HG02852 (cell line): Measurements from ENCODE around the gene KRT15.

Experiments
- ATAC-seq: cut with Tn5 transposase; IDR thresholded peaks from one replicate; pipeline ENCODE4 v1.9.1; 2021; ENCODE audit warnings: mild to moderate bottlenecking, moderate library complexity; ENCODE audit not compliant: unreplicated experiment

The KRT15 gene

DNA sequence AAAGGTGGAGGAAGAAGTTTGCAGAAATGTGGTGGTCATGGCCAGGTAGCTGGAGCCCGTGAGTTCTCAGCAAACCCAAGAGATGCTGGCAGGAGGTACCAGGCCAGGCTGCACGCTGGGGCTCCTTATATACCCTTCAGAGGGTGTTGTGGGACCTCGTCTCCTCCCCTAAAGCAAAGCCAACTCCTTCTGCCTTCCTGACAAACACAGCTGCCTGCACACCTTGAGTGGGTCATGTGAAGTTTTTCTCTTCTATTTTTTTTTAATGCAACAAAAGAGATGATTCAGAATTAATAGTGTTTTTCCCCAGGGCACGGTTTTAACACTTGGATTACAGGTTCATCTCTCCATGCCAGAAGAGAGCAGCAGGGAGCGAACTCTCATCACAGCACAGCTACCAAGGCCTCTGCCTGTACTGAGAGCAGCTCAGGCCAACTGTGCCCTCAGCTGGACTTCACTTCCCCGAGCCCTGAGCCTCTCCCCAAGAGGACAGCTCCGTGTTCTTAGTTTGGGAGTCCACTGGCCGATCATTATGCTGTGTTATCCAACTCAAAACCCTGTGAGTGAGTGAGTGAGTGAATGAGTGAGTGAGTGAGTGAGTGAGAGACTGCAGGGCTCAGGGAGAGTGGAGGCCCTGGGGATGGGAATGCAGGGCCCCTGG is at the start of gene KRT15:
KRT15 (minus strand) TSS at position 102 of the 661 bp plus-strand sequence; CDS start at position 39, 63 bp downstream.
- ATAC-seq = no peak

GRCh38 chr17:41567317-41567716 is 48.6 kb upstream of the KRT15 start:
- ATAC-seq = no peak

DNA sequence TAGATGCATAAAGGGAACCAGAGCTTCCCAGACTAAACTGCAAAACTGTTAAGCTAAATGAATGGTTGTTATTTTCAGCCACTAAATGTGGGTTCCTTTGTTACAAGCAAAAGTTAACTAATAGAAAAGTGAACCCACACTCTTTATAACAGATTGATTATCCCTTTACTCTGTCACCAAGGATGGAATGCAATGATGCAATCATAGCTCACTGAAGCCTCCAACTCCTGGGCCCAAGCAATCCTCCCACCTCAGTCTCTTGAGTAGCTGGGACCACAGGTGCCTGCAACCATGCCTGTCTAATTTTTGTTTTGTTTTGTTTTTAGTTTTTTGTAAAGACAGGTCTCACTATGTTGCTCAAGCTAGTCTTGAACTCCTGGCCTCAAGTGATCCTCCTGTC is 46.6 kb upstream of the KRT15 start:
- ATAC-seq = no peak

GRCh38 chr17:41563607-41564170 is 45.0 kb upstream of the KRT15 start:
- ATAC-seq = no peak

DNA sequence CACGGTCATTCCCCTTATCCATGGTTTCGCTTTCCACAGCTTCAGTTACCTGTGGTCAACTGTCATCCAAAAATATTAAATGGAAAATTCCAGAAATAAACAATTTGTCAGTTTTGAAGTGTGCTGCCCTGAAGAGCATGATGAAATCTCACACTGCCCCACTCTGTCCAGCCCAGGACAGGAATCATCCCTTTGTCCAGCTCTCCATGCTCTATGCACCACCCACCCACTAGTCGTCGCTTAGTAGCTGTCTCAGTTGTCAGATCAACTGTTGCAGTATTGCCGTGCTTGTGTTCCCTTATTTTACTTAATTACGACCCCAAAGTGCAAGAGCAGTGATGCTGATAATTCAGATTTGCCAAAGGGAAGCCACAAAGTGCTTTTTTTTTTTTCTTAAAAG is 42.9 kb upstream of the KRT15 start:
- ATAC-seq = no peak

DNA sequence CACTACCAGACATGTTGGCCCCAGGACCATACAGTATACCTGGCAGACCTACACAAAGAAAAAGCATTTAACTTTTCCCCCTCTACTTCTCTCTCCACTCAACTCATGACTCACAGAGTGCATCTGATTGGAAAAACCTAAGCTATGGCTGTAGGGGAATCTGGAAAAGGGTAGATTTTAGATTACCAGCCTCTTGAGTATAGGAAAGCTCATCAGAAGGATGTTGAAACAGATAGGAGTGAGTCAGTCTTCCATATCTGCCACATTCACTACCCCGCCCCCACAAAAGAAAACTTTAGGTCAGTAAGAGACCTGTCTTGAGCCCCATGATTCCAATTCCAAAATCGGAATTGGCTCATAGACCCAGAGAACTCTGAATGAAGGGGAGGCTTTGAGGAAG is 40.9 kb upstream of the KRT15 start:
- ATAC-seq = no peak

DNA sequence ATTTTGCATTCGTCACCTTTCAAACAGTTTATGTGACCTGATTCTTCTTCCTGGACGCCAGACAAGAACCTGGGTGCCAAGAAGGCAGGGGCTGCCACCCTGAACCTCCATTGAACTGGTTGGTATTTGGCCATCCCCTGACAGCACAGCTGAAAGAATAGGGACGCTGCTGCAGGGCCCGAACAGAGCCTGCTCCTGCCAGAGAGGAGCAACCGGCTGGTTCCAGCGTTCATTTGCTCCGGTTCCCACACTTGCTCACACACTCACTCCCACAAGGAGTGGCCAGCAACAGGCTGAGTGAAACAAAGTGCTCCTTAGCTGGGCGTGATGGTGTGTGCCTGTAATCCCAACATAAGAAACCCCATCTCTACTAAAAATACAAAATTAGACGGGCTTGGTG is 38.2 kb upstream of the KRT15 start:
- no peak for ATAC-seq

- ATAC-seq = no peak
Measured at GRCh38 chr17:41556306-41556705, 37.6 kb upstream of the KRT15 start.

- ATAC-seq = no peak
Measured at GRCh38 chr17:41555105-41555887, 36.6 kb upstream of the KRT15 start.

GRCh38 chr17:41553987-41554680 is 35.4 kb upstream of the KRT15 start:
- no peak for ATAC-seq

- ATAC-seq = no peak
Measured at GRCh38 chr17:41553176-41553575, 34.5 kb upstream of the KRT15 start.

DNA sequence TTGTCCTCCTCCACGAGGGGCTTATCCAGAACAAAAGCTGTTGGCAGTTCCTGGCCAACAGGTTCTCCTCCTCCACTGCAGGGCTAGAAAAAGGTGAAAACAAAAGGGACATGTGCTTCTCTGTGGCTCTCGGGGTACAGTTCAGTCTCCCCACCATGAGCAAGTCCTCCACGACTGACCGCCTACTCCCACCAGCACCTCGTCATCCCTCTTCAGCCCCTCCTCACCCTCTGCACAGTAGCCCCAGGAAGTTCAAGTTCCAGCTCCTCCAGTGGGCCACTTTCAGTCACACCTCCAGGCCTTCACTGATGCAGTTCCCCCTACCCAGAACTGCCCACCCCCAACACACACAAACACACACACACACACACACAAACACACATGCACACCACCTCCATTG is 33.8 kb upstream of the KRT15 start:
- no peak for ATAC-seq

GRCh38 chr17:41551365-41551764 is 32.7 kb upstream of the KRT15 start:
- ATAC-seq = no peak

DNA sequence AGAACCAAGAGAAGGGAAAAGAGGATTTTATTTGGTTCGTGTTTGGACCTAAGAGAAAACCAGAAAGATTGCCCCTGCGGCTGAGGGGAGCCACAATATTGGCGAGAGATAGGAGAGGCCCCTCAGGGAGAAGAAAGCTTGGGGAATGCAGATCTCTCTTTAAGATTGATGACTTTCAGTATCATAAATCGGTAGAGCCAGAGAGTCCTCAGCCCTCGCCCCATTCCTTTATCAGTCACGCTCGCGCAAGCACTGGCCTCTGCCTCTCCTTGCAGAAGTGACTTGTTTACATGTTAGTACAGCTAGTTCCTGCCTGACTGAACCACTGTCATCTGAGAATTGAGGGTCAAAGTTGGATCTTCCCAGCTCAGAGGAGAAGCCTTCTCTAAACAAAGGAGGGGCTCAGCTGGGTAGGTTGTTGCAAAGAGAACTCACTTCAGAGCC is 30.9 kb upstream of the KRT15 start:
- ATAC-seq = no peak

DNA sequence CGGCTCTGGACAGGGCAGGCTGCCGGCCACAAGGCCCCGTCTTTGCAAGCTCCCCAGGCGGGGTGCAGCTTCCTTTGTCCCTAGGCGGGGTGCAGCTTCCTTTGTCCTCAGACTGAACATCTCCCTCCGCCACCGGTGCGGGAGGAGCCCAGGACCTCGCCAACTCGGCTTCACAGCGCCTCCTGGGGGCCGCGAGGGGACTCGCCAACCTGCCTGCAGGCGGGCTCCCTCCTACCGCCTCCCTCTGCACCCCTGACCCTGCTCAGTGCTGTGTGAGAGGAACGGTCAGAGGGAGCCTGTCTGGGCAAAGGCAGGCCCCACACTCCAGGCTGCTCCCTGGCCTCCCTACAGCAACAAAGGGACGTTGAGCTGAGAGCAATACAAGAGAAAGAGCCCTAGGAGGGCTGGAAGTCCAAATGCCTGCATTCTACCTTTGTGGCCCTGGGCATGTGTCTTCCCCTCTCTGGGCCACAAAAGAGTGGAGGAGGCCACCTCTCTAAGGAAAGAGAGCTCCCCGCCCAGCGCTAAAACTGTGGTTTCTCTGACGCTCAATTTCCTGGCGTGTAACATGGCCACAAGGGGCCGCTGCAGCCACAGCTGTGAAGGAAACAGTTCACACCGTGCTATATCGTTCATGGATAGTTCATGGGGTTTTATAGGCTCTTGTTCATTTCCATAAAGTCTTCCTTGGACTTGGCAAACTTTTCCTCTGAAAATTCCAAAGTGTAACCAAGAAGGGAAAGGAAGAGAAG is 30.3 kb upstream of the KRT15 start:
- ATAC-seq = peak; percentile 62

DNA sequence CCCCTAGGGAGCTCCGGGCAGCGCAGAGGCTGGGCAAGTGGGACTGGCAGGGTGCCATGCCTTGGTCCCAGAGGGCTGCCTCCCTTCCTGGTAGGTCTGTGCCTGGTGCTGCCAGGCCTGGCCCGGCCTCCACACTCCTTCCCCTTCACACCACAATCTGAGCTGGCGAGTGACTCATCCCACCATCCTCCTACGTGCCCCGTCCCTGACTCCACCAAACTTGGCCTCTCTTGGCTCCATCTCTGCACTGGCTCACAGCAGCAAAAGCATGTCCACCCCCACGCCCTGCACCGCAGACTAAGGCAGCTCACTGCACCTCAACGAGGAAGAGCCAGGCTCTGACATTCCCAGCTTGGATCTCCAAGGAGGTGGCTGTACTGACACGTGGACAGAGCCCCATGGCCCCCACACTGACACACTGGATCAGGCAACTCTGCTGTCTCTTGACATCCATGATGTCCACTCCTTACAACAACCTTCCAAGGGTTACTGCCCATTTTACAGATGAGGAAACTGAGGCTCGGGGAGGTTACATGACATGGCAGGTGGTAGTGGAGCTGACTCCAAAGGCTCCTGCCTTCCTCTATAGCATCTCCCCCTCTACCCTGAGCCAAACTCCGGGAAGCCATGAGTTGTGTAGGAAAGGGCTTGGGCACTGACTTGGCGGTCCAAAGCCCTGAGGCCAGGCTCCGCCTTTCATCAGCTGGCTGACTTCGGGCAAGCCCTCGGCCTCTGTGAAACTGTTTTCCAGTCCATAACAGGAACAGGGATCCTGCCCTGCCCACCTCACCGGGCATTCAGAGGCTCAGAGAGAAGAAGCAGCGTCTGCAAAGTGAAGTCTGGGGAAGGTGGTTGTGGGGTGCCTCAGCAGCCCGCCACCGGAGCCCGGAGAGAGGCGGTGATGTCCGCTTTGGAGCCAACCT is 29.5 kb upstream of the KRT15 start:
- no peak for ATAC-seq

DNA sequence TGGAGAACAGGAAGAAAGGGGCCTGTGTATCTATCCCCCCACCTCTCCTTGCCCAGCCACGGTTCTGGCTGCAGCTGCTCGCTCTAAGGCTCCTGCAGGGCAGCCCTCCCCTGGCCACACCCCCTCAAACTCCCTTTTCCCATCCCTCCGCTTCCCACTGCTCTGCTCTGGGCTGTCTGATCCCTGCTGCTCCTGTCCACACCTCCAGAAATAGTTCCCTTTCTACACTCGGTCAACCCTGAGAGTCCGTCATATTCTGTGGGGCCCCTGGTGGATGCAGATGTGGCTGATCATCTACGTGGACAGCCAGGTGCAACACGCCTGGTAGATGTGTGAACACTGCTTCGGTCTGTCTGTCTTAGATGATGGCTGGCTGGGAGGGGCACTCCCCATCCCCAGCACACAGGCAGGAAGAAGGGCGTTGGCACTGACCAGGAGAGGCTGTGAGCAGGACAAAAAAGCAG is 28.7 kb upstream of the KRT15 start:
- no peak for ATAC-seq

DNA sequence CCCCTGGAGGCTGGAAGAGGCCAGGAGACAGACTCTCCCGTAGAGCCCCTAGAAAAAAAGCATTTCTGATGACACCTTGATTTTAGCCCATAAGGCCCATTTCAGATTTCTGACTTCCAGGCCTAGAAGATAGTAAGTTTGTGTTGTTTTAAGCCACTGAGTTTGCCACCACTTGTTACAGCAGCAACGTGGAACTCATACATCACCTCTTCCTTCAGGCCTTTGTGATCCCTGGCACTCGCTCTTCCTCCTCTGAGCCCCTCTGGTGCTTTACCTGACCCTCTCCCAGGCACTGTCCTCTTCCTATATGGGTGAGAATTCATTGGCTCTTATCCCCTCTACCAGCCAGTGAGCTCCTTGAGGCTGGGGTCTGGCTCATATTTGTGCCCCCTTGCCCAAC is 28.1 kb upstream of the KRT15 start:
- ATAC-seq = no peak

DNA sequence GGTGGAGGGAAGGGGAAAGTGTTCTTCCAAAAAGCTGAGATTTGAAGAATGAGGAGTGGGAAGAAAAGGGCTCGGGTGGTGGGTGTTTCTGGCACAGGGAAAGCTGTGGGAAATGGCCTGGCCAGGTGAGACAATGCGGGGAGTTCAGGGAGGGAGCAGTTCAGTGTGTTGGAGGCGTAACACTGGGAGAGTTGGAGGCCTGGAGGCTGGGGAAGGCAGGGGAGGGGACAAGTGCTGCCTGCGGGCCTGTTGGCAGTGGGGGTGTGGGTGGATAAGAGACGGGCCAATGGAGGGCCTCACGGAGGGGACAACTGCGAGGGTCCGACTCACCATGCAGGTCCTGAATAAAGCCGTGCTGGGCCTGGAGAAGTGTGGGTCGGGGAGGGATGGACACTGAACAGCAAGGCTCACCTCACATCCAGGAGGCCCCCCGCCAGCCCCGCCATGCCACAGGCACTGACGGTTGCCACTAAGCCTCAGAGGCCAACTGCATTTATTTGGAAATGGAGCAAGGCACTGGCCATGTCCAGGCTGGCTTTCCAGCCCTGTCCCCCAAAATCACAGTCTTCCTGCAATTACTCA is 27.2 kb upstream of the KRT15 start:
- no peak for ATAC-seq
